CD14-positive monocyte (primary cell): ENCODE data around the gene C11orf97. TPM values are rescaled to one million over a fixed set of nuclear protein-coding genes. Genes with fewer than 3 reads are reported as not detected.
A peak's percentile ranks its signal among the peaks of the same experiment; 100 is the strongest.
"Not testable (repeated sequence)": the region's sequence is repeated elsewhere in the genome, so short reads cannot be mapped to it uniquely, and the experiment has no call there.

Experiments
- DNase-seq, 3 donors: peaks; one replicate each; pipeline ENCODE4 v3.0.0-alpha.2; 2011 to 2022
- H2AFZ ChIP-seq: 2 replicates; pipeline ENCODE4 v1.6.0; 2012; ENCODE audit warnings: mild to moderate bottlenecking, low read depth, low read length, inconsistent platforms; ENCODE audit not compliant: insufficient read depth, poor library complexity, severe bottlenecking
- H3K27ac ChIP-seq, 2 donors: 1 replicate in 1 of 2; 2 replicates in 1 of 2; pipeline ENCODE4 v1.5.1; 2012 to 2013; ENCODE audit warnings: low read length in 2 of 2, control low read depth in 1 of 2, inconsistent platforms in 1 of 2, low read depth in 1 of 2, mild to moderate bottlenecking in 1 of 2
- H3K27me3 ChIP-seq, 2 donors: one replicate each; pipeline versions ENCODE4 v1.6.0 to v1.6.1; 2011 to 2013; ENCODE audit warnings: low read length in 2 of 2; ENCODE audit not compliant: control insufficient read depth in 2 of 2, insufficient read depth in 2 of 2
- H3K36me3 ChIP-seq, 2 donors: replicated peaks in 1 of 2; 1 replicate in 1 of 2; 2 replicates in 1 of 2; pipeline versions ENCODE4 v1.5.1 to v1.6.1; 2012 to 2013; ENCODE audit warnings: low read length in 2 of 2, control low read depth in 1 of 2, inconsistent platforms in 1 of 2, mild to moderate bottlenecking in 1 of 2; ENCODE audit not compliant: insufficient read depth in 2 of 2, control insufficient read depth in 1 of 2
- H3K4me1 ChIP-seq, 2 donors: 1 replicate in 1 of 2; 2 replicates in 1 of 2; pipeline versions ENCODE4 v1.5.1 to v1.6.1; 2012 to 2013; ENCODE audit warnings: low read length in 2 of 2, control low read depth in 1 of 2, inconsistent platforms in 1 of 2, mild to moderate bottlenecking in 1 of 2, moderate library complexity in 1 of 2; ENCODE audit not compliant: insufficient read depth in 2 of 2, control insufficient read depth in 1 of 2
- H3K4me2 ChIP-seq: replicated peaks from 2 replicates; pipeline ENCODE3; 2012; ENCODE audit warnings: low read length, moderate library complexity, mild to moderate bottlenecking; ENCODE audit not compliant: poor library complexity, severe bottlenecking; ENCODE audit errors: extremely low read depth
- H3K4me3 ChIP-seq, 3 experiments: fragments of 200-600 bp in 1 of 3; sonication (generic) in 1 of 3; replicated peaks in 1 of 3; 1 replicate in 2 of 3; 2 replicates in 1 of 3; pipeline ENCODE4 v1.5.1; 2011 to 2013; ENCODE audit warnings: low read length in 3 of 3, mild to moderate bottlenecking in 3 of 3, control low read depth in 2 of 3, low read depth in 2 of 3, inconsistent platforms in 1 of 3, moderate library complexity in 1 of 3
- H3K79me2 ChIP-seq: 2 replicates; pipeline ENCODE4 v1.6.0; 2012; ENCODE audit warnings: mild to moderate bottlenecking, control low read depth, inconsistent platforms, low read length, moderate library complexity; ENCODE audit not compliant: insufficient read depth
- H3K9ac ChIP-seq: 2 replicates; pipeline ENCODE4 v1.6.0; 2017; ENCODE audit warnings: low read length, mild to moderate bottlenecking; ENCODE audit not compliant: insufficient read depth, poor library complexity, severe bottlenecking
- H3K9me3 ChIP-seq, 2 donors: replicated peaks in 1 of 2; 1 replicate in 1 of 2; 2 replicates in 1 of 2; pipeline versions ENCODE4 v1.5.1 to v1.6.1; 2012 to 2013; ENCODE audit warnings: low read length in 2 of 2, control low read depth in 1 of 2; ENCODE audit not compliant: control insufficient read depth in 1 of 2, insufficient read depth in 1 of 2
- H4K20me1 ChIP-seq: 2 replicates; pipeline ENCODE4 v1.6.0; 2012; ENCODE audit warnings: mild to moderate bottlenecking, low read length, control low read depth, moderate library complexity; ENCODE audit not compliant: insufficient read depth
- H3K27ac Mint-ChIP-seq, 7 donors: one replicate each; pipeline ENCODE4 v1.8.0; 2020; ENCODE audit warnings: mild to moderate bottlenecking in 7 of 7, mixed read lengths in 7 of 7, moderate library complexity in 6 of 7, inconsistent platforms in 2 of 7
- H3K27me3 Mint-ChIP-seq, 3 donors: one replicate each; pipeline ENCODE4 v1.8.0; 2021 to 2022; ENCODE audit warnings: low read depth in 3 of 3, mild to moderate bottlenecking in 3 of 3, mixed read lengths in 3 of 3, moderate library complexity in 3 of 3, inconsistent platforms in 1 of 3
- H3K36me3 Mint-ChIP-seq, 2 donors: one replicate each; pipeline ENCODE4 v1.8.0; 2020; ENCODE audit warnings: mixed read lengths in 2 of 2, inconsistent platforms in 1 of 2, mild to moderate bottlenecking in 1 of 2
- H3K4me1 Mint-ChIP-seq: one replicate; pipeline ENCODE4 v1.8.0; 2020; ENCODE audit warnings: mild to moderate bottlenecking, mixed read lengths
- H3K4me3 Mint-ChIP-seq, 2 donors: one replicate each; pipeline ENCODE4 v1.8.0; 2020; ENCODE audit warnings: mild to moderate bottlenecking in 2 of 2, mixed read lengths in 2 of 2, moderate library complexity in 1 of 2
- H3K9me3 Mint-ChIP-seq, 7 donors: one replicate each; pipeline ENCODE4 v1.8.0; 2020 to 2022; ENCODE audit warnings: mixed read lengths in 7 of 7, mild to moderate bottlenecking in 6 of 7, moderate library complexity in 6 of 7, inconsistent platforms in 2 of 7
- CTCF ChIP-seq: fragments of 200-600 bp; IDR thresholded peaks from one replicate; pipeline ENCODE4 v1.8.0; 2022; ENCODE audit warnings: antibody characterized with exemption, mild to moderate bottlenecking
- WGBS: methylation state at CpG from one replicate; pipeline ENCODE4 v1.1.5; 2013; ENCODE audit warnings: missing lambda C conversion rate; ENCODE audit not compliant: insufficient coverage; 5-methylcytosine and 5-hydroxymethylcytosine counted together
- intact Hi-C, 2 donors: fragments of 100-400 bp; cut with micrococcal nuclease; formaldehyde crosslinking; loops; one replicate each; pipeline versions ENCODE4 v1.15.0 to v1.15.1; 2023
- polyA plus RNA-seq, 3 donors: library from polyadenylated mRNA; depleted of rRNA in 1 of 3; unstranded in 2 of 3; stranded (reverse) in 1 of 3; fragments of 300-500 nt in 2 of 3; fragments of >200 nt in 1 of 3; fragmentation: Illumina TruSeq in 2 of 3; gene quantifications; 1 replicate in 2 of 3; 2 replicates in 1 of 3; pipeline ENCODE4 v1.2.3, GENCODE V29; 2012 to 2021

C11orf97 gene
- polyA plus RNA-seq, 3 donors: not detected

- H3K36me3 ChIP-seq: no peaks in the 10 kb centered on the region
- peaks cover 9 to 14% of the 10 kb centered on the region in 2 donors for H3K36me3 Mint-ChIP-seq
- no peaks in the 10 kb centered on the region for H3K9me3 ChIP-seq
- no peak overlapping the region for H3K9ac ChIP-seq
- H3K9me3 Mint-ChIP-seq: peaks cover 0 to 2% (median 0%) of the 10 kb centered on the region in 7 donors
- H3K4me1 Mint-ChIP-seq: peaks cover 30% of the 10 kb centered on the region
- H3K79me2 ChIP-seq: peaks cover 72% of the 10 kb centered on the region
- peaks cover 12 to 18% of the 10 kb centered on the region in 2 donors for H3K4me1 ChIP-seq
- H3K4me3 Mint-ChIP-seq: no peak overlapping the region
- 100% methylated on average over 1 of the region's 4 CpGs for WGBS
- peak overlapping the region in 1 of 7 donors; percentile 71 for H3K27ac Mint-ChIP-seq
- no peak overlapping the region for H3K4me2 ChIP-seq
- intact Hi-C loops: no loop called here
- peaks cover 0 to 2% (median 1%) of the 10 kb centered on the region in 3 donors for H3K27me3 Mint-ChIP-seq
- H2AFZ ChIP-seq: no peak overlapping the region
- H3K27ac ChIP-seq: no peak overlapping the region
- no peaks in the 10 kb centered on the region for H4K20me1 ChIP-seq
- no peak for TF ChIP-seq CTCF
- no peaks in the 10 kb centered on the region for H3K27me3 ChIP-seq
- no peak for DNase-seq
- no peak overlapping the region for H3K4me3 ChIP-seq
Observed at GRCh38 chr11:94568717-94569116, 56.5 kb downstream of the C11orf97 start.

DNA sequence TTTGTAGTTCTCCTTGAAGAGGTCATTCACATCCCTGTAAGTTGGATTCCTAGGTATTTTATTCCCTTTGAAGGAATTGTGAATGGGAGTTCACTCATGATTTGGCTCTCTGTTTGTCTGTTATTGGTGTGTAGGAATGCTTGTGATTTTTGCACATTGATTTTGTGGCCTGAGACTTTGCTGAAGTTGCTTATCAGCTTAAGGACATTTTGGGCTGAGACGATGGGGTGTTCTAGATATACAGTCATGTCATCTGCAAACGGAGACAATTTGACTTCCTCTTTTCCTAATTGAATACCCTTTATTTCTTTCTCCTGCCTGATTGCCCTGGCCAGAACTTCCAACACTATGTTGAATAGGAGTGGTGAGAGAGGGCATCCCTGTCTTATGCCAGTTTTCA, 60.7 kb downstream of the C11orf97 start:
- H3K4me1 ChIP-seq: peaks cover 38 to 40% of the 10 kb centered on the region in 2 donors
- WGBS: no CpG with 5 or more reads among the region's 2 CpGs
- H3K4me3 ChIP-seq, H3K27me3 ChIP-seq, H3K9me3 ChIP-seq, H3K9ac ChIP-seq, intact Hi-C loops, H4K20me1 ChIP-seq, H2AFZ ChIP-seq, H3K36me3 ChIP-seq, H3K27me3 Mint-ChIP-seq, H3K9me3 Mint-ChIP-seq, H3K4me3 Mint-ChIP-seq, DNase-seq, H3K27ac ChIP-seq, H3K4me2 ChIP-seq: not testable (repeated sequence)
- Mint-ChIP-seq H3K27ac (peak overlapping the region in 4 of 7 donors; percentile 1 to 82 (median 58)), H3K4me1 (peaks cover 52% of the 10 kb centered on the region), H3K36me3 (peaks cover 8 to 10% of the 10 kb centered on the region in 2 donors)
- peaks cover 66% of the 10 kb centered on the region for H3K79me2 ChIP-seq
